ENCODE data around the gene ZNF3.

ZNF3 gene

DNA sequence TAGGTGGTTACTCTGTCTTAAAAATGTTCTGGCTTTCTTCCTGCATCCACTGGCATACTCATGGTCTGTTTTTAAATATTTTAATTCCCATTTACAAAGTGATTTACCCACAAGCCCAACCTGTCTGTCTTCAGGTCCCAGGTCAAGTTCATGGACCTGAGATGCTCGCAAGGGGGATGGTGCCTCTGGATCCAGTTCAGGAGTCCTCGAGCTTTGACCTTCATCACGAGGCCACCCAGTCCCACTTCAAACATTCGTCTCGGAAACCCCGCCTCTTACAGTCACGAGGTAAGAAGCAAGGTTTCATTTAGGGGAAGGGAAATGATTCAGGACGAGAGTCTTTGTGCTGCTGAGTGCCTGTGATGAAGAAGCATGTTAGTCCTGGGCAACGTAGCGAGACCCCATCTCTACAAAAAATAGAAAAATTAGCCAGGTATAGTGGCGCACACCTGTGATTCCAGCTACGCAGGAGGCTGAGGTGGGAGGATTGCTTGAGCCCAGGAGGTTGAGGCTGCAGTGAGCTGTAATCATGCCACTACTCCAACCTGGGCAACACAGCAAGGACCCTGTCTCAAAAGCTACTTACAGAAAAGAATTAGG, 57.4 kb downstream of the ZNF3 start:
- DNase-seq (ENCODE audit: low spot score), result no peak
- no peak for TF ChIP-seq CTCF (IDR thresholded peaks at IDR 0.05; ENCODE audit: extremely low read depth, missing control alignments)

DNA sequence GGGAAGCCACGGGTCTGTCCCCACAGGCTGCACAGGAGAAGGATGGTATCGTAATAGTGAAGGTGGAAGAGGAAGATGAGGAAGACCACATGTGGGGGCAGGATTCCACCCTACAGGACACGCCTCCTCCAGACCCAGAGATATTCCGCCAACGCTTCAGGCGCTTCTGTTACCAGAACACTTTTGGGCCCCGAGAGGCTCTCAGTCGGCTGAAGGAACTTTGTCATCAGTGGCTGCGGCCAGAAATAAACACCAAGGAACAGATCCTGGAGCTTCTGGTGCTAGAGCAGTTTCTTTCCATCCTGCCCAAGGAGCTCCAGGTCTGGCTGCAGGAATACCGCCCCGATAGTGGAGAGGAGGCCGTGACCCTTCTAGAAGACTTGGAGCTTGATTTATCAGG, 58.0 kb downstream of the ZNF3 start:
- no peak for TF ChIP-seq CTCF (IDR thresholded peaks at IDR 0.05; ENCODE audit: extremely low read depth, missing control alignments)
- no peak for DNase-seq (ENCODE audit: low spot score)

DNA sequence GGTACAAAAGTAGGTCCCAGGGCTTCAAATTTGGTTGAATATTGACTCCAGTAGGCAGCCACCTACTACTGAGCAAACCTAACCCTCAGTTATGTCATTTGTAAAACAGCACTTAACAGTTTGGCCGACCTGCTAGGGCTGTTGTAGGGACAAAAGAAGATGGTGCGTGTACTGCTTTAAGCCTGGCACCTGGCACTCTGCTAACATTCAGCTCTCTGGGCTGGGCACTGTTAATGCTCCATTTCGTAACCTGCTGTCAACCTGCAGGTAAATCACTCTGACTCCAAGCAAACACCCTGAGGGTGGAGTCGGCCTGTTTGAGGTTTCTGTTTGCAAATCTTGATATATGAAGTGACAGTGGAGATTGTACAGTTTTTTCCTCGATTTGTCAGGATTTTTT, 58.9 kb downstream of the ZNF3 start:
- DNase-seq (ENCODE audit: low spot score), result no peak
- no peak for TF ChIP-seq CTCF (IDR thresholded peaks at IDR 0.05; ENCODE audit: extremely low read depth, missing control alignments)

DNA sequence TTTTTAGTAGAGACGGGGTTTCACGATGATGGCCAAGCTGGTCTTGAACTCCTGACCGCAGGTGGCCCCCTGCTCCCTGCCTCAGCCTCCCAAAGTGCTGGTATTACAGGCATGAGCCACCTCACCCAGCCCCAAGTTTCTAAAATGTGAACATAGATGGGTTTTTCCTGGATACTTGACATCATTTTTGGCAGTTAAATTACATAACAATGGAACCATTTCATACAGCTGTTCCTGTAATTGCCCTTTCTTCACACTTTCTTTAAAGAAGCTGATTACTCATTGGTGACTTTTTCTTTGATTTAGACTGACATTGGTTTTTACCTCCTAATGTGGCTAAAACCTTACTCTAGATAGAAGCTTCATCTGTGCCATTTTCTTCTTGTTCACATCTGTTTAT, 60.2 kb downstream of the ZNF3 start:
- TF ChIP-seq CTCF (IDR thresholded peaks at IDR 0.05; ENCODE audit: extremely low read depth, missing control alignments), result no peak
- DNase-seq (ENCODE audit: low spot score), result no peak

Data from GM20000 (cell line).